Transverse colon (tissue), 4 donors: ENCODE measurements around the gene TF. TPM values are rescaled to one million over a fixed set of nuclear protein-coding genes. Genes with fewer than 3 reads are reported as not detected.

Experiments used
- DNase-seq: peaks from one replicate; pipeline ENCODE4 v3.0.0-alpha.2; 2019
- H3K27ac ChIP-seq, 4 donors: fragments of 200-600 bp; sonication (generic); 2 replicates each; pipeline ENCODE4 v1.5.1; 2016 to 2018; ENCODE audit warnings: inconsistent platforms in 4 of 4
- H3K27me3 ChIP-seq: fragments of 200-600 bp; sonication (generic); 2 replicates; pipeline ENCODE4 v1.5.1; 2017; ENCODE audit warnings: inconsistent platforms
- H3K36me3 ChIP-seq, 4 donors: fragments of 200-600 bp; sonication (generic); 2 replicates each; pipeline ENCODE4 v1.5.1; 2017 to 2019; ENCODE audit warnings: inconsistent platforms in 4 of 4
- H3K4me1 ChIP-seq, 4 donors: fragments of 200-600 bp; sonication (generic); 2 replicates each; pipeline ENCODE4 v1.5.1; 2017 to 2020; ENCODE audit warnings: inconsistent platforms in 4 of 4
- H3K4me3 ChIP-seq, 4 donors: fragments of 200-600 bp; sonication (generic); 1 replicate in 1 of 4; 2 replicates in 3 of 4; pipeline versions ENCODE4 v1.5.1 to v1.6.1; 2017 to 2019; ENCODE audit warnings: inconsistent platforms in 4 of 4
- H3K9me3 ChIP-seq, 2 donors: fragments of 200-600 bp; sonication (generic); 2 replicates each; pipeline ENCODE4 v1.5.1; 2017 to 2019; ENCODE audit warnings: inconsistent platforms in 2 of 2
- CTCF ChIP-seq, 5 experiments: fragments of 200-600 bp in 3 of 5; fragments of 450-650 bp in 2 of 5; sonication (generic) in 3 of 5; IDR thresholded peaks; 1 replicate in 2 of 5; 2 replicates in 3 of 5; pipeline ENCODE4 v1.5.1; 2016 to 2017; ENCODE audit warnings: antibody characterized with exemption in 5 of 5, inconsistent platforms in 3 of 5, mild to moderate bottlenecking in 2 of 5, moderate library complexity in 1 of 5
- EP300 ChIP-seq: sonication (generic); formaldehyde crosslinking; IDR thresholded peaks from one replicate; pipeline ENCODE4 v1.6.1; 2017; ENCODE audit warnings: antibody characterized with exemption, low read depth
- POLR2A ChIP-seq: fragments of 450-650 bp; IDR thresholded peaks from one replicate; pipeline ENCODE4 v1.6.1; 2016; ENCODE audit warnings: antibody characterized with exemption, mild to moderate bottlenecking, moderate library complexity
- POLR2AphosphoS5 ChIP-seq, 3 donors: sonication (generic); formaldehyde crosslinking; IDR thresholded peaks; one replicate each; pipeline ENCODE4 v1.6.1; 2016; ENCODE audit warnings: antibody characterized with exemption in 3 of 3
- WGBS, 2 donors: methylation state at CpG; one replicate each; pipeline ENCODE4 v1.1.5; 2018; ENCODE audit warnings: low coverage in 1 of 2; 5-methylcytosine and 5-hydroxymethylcytosine counted together
- in situ Hi-C, 4 donors: fragments of 200-750 bp; cut with MboI; loops; one replicate each; pipeline versions ENCODE4 v1.15.0 to v1.15.1; 2017; ENCODE audit warnings: low sequenced_read_pairs in 3 of 4, low pct_ligation_motif_present in 1 of 4, low pct_unique_long_range_greater_than_20kb in 1 of 4
- intact Hi-C: fragments of 100-400 bp; cut with DNase I; formaldehyde crosslinking; loops from one replicate; pipeline ENCODE4 v1.15.1; 2023; ENCODE audit warnings: low total_unique reads
- total RNA-seq, 4 donors: library from RNA; depleted of rRNA; stranded (reverse); fragments of >200 nt; gene quantifications; one replicate each; pipeline ENCODE4 v1.1.0, GENCODE V29; 2016

The TF gene
- total RNA-seq, 4 donors from 2014 or later: 0.96 to 7.1 (median 1.1) TPM; not detected in 1

- Histone ChIP-seq H3K27ac (no peak overlapping the region), H3K27me3 (no peaks in the 10 kb centered on the region), H3K9me3 (peaks cover 8 to 13% of the 10 kb centered on the region in 2 donors), H3K4me1 (no peaks in the 10 kb centered on the region), H3K36me3 (no peaks in the 10 kb centered on the region), H3K4me3 (no peak overlapping the region)
- no peak for DNase-seq
- 53 to 61% methylated on average over 7 to 9 of the region's 9 CpGs for WGBS, 2 donors
- no peak for TF ChIP-seq POLR2A
- TF ChIP-seq CTCF (IDR thresholded peaks at IDR 0.05): no peak
- no peak for TF ChIP-seq EP300
- TF ChIP-seq POLR2AphosphoS5 (IDR thresholded peaks at IDR 0.05): no peak
- in situ Hi-C loops (no loop called here), intact Hi-C loops (no loop called here)
Measured at GRCh38 chr3:133792171-133792763, 46.1 kb downstream of the TF start.

GRCh38 chr3:133797396-133798105 is 51.4 kb downstream of the TF start:
- WGBS, 2 donors: 70 to 80% methylated on average over 3 of the region's 3 CpGs
- TF ChIP-seq POLR2A (no peak), CTCF (IDR thresholded peaks at IDR 0.05) (no peak), EP300 (no peak), POLR2AphosphoS5 (IDR thresholded peaks at IDR 0.05) (no peak)
- intact Hi-C loops: no loop called here

GRCh38 chr3:133799794-133800585 is 53.8 kb downstream of the TF start:
- no peaks in the 10 kb centered on the region for H3K9me3 ChIP-seq
- H3K27ac ChIP-seq: no peak overlapping the region
- peaks cover 4% of the 10 kb centered on the region for H3K27me3 ChIP-seq
- H3K36me3 ChIP-seq: no peaks in the 10 kb centered on the region
- in situ Hi-C loops: no loop called here
- no peak overlapping the region for H3K4me3 ChIP-seq
- intact Hi-C loops: no loop called here
- no peak for DNase-seq
- 69 to 82% methylated on average over 5 to 7 of the region's 7 CpGs for WGBS, 2 donors
- TF ChIP-seq POLR2A (no peak), EP300 (no peak), CTCF (IDR thresholded peaks at IDR 0.05) (no peak), POLR2AphosphoS5 (IDR thresholded peaks at IDR 0.05) (no peak)
- H3K4me1 ChIP-seq: peaks cover 0 to under 1% (median under 1%) of the 10 kb centered on the region in 4 donors

More at GRCh38 chr3:133797396-133798105, 51.4 kb downstream of the TF start:
- in situ Hi-C loops: no loop called here
- peaks cover 0 to 1% of the 10 kb centered on the region in 2 donors for H3K9me3 ChIP-seq
- H3K4me1 ChIP-seq: no peaks in the 10 kb centered on the region
- peaks cover 4% of the 10 kb centered on the region for H3K27me3 ChIP-seq
- no peak overlapping the region for H3K4me3 ChIP-seq
- DNase-seq: no peak
- no peak overlapping the region for H3K27ac ChIP-seq
- no peaks in the 10 kb centered on the region for H3K36me3 ChIP-seq

- no peaks in the 10 kb centered on the region for H3K36me3 ChIP-seq
- H3K27me3 ChIP-seq: peaks cover 4% of the 10 kb centered on the region
- 65 to 87% methylated on average over 3 to 5 of the region's 5 CpGs for WGBS, 2 donors
- peaks cover 0 to 15% (median 8%) of the 10 kb centered on the region in 4 donors for H3K4me1 ChIP-seq
- no peak for DNase-seq
- in situ Hi-C loops: no loop called here
- intact Hi-C loops: no loop called here
- H3K27ac ChIP-seq: no peak overlapping the region
- no peaks in the 10 kb centered on the region for H3K9me3 ChIP-seq
- no peak for TF ChIP-seq POLR2A
- TF ChIP-seq EP300: no peak
- no peak for TF ChIP-seq CTCF (IDR thresholded peaks at IDR 0.05)
- TF ChIP-seq POLR2AphosphoS5 (IDR thresholded peaks at IDR 0.05): no peak
- H3K4me3 ChIP-seq: no peak overlapping the region
Measured at GRCh38 chr3:133803469-133803868, 57.3 kb downstream of the TF start.
